ENCODE results near the gene GLE1.
"Not testable (repeated sequence)": the region's sequence is repeated elsewhere in the genome, so short reads cannot be mapped to it uniquely, and the experiment has no call there.

The GLE1 gene

GRCh38 chr9:128497824-128498610, 6.5 kb upstream of the GLE1 start:
- DNase-seq (ENCODE audit: low spot score) = no peak

- DNase-seq (ENCODE audit: low spot score) = no peak
Observed at GRCh38 chr9:128498911-128499310, 5.6 kb upstream of the GLE1 start.

GRCh38 chr9:128499920-128500319, 4.6 kb upstream of the GLE1 start:
- DNase-seq (ENCODE audit: low spot score) = no peak

- DNase-seq (ENCODE audit: low spot score) = not testable (repeated sequence)
Observed at GRCh38 chr9:128503415-128503825, 1.1 kb upstream of the GLE1 start.

- no peak for DNase-seq (ENCODE audit: low spot score)
Observed at GRCh38 chr9:128503870-128504269, 649 bp upstream of the GLE1 start.

GRCh38 chr9:128505414-128505765, 871 bp downstream of the GLE1 start:
- no peak for DNase-seq (ENCODE audit: low spot score)

- not testable (repeated sequence) for DNase-seq (ENCODE audit: low spot score)
Observed at GRCh38 chr9:128505906-128506305, 1.4 kb downstream of the GLE1 start.

GRCh38 chr9:128512820-128513219, 8.3 kb downstream of the GLE1 start:
- DNase-seq (ENCODE audit: low spot score) = no peak

- DNase-seq (ENCODE audit: low spot score) = no peak
Observed at GRCh38 chr9:128521956-128522355, 17.4 kb downstream of the GLE1 start.

- no peak for DNase-seq (ENCODE audit: low spot score)
Observed at GRCh38 chr9:128523199-128523925, 18.8 kb downstream of the GLE1 start.

- no peak for DNase-seq (ENCODE audit: low spot score)
Observed at GRCh38 chr9:128526720-128527119, 22.2 kb downstream of the GLE1 start.

- DNase-seq (ENCODE audit: low spot score) = no peak
Observed at GRCh38 chr9:128528445-128529160, 24.1 kb downstream of the GLE1 start.

GRCh38 chr9:128529191-128529590, 24.7 kb downstream of the GLE1 start:
- no peak for DNase-seq (ENCODE audit: low spot score)

GRCh38 chr9:128532581-128532980, 28.1 kb downstream of the GLE1 start:
- DNase-seq (ENCODE audit: low spot score) = no peak

GRCh38 chr9:128540634-128541360, 36.3 kb downstream of the GLE1 start:
- DNase-seq (ENCODE audit: low spot score) = no peak

GRCh38 chr9:128546504-128546903, 42.0 kb downstream of the GLE1 start:
- DNase-seq (ENCODE audit: low spot score) = no peak

GRCh38 chr9:128548876-128549275, 44.4 kb downstream of the GLE1 start:
- no peak for DNase-seq (ENCODE audit: low spot score)

- no peak for DNase-seq (ENCODE audit: low spot score)
Observed at GRCh38 chr9:128550226-128550625, 45.7 kb downstream of the GLE1 start.

- DNase-seq (ENCODE audit: low spot score) = peak; percentile 34
Observed at GRCh38 chr9:128550770-128551656, 46.5 kb downstream of the GLE1 start.

GRCh38 chr9:128551657-128552152, 47.2 kb downstream of the GLE1 start:
- DNase-seq (ENCODE audit: low spot score) = no peak

GRCh38 chr9:128552153-128552743, 47.7 kb downstream of the GLE1 start, which contains the start of gene SPTAN1:
Gene SPTAN1, plus strand, starts transcription at chr9:128552587. Its CDS starts 14,154 bp downstream, at chr9:128566741.
- DNase-seq (ENCODE audit: low spot score) = peak; percentile 89
